ENCODE measurements around the gene SLC35F5. TPM values are rescaled to one million over a fixed set of nuclear protein-coding genes. Genes with fewer than 3 reads are reported as not detected.
A peak's percentile ranks its signal among the peaks of the same experiment; 100 is the strongest.

Gene SLC35F5, protein sequence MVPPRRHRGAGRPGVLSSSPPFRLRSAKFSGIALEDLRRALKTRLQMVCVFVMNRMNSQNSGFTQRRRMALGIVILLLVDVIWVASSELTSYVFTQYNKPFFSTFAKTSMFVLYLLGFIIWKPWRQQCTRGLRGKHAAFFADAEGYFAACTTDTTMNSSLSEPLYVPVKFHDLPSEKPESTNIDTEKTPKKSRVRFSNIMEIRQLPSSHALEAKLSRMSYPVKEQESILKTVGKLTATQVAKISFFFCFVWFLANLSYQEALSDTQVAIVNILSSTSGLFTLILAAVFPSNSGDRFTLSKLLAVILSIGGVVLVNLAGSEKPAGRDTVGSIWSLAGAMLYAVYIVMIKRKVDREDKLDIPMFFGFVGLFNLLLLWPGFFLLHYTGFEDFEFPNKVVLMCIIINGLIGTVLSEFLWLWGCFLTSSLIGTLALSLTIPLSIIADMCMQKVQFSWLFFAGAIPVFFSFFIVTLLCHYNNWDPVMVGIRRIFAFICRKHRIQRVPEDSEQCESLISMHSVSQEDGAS
- polyA plus RNA-seq (2012; ENCODE audit: low read depth, missing spikeins): 6.7 TPM

DNA sequence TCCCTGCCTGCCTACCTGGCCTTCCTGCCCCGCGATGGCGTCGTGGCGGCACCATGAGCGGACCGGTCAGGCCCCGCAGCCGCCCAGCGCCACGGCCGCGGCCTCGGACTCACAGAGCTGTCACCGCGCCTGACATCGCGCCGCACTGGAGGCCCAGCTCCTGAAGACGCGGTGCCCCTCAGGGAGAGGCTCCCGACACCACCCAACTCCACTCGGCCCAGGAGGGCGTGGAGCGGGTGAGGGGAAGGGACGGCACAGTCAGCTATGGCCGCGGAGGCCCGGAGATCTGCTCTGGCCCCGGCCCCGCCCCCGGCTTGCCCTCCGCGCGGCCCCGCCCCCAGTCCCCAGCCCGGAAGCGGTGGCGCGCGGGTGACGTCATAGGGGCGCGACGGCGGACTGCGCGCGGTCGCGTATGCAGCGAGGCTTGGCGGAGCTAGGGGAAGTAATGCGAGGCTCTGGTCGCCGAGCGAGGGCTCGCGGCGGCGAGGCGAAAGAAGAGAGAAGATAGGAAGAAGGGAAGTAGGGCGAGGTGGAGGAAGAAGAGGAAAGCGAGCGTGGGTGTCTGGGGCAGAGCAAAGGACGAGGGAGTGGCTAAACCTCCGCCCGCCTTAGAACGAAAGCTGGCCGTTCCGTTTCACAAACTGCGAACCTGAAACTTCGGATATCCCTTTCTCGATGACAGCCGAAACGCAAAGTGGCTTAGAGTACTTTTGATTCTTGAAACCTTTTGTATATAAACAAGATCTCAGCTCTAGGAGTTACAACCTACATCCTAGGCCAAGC is at the start of gene SLC35F5:
Gene SLC35F5 (minus strand): TSS at position 288 of the 783 bp plus-strand sequence. CDS start 233 bp downstream, at position 55.
- FAIRE-seq: peak; percentile 97
- TF ChIP-seq TAF1 (IDR thresholded peaks at IDR 0.05; ENCODE audit: low read depth, low read length): no peak; the same call in 1 of the 2 replicates
- TF ChIP-seq PAX5 (IDR thresholded peaks at IDR 0.05; ENCODE audit: insufficient read depth, low read length, severe bottlenecking): peak; percentile 95
- TF ChIP-seq POLR2A (IDR thresholded peaks at IDR 0.05; ENCODE audit: low read depth, low read length): peak; percentile 77
- peak; percentile 55 for TF ChIP-seq SPI1 (IDR thresholded peaks at IDR 0.05; ENCODE audit: low read depth, low read length)
- TF ChIP-seq POLR2AphosphoS5 (IDR thresholded peaks at IDR 0.05; ENCODE audit: low read depth, low read length): peak; percentile 66
- peak; percentile 69; the same call in 1 of the 2 replicates for TF ChIP-seq POU2F2 (IDR thresholded peaks at IDR 0.05; ENCODE audit: low read depth, low read length)
- DNase-seq (ENCODE audit: insufficient read length, low spot score): peak; percentile 66

DNA sequence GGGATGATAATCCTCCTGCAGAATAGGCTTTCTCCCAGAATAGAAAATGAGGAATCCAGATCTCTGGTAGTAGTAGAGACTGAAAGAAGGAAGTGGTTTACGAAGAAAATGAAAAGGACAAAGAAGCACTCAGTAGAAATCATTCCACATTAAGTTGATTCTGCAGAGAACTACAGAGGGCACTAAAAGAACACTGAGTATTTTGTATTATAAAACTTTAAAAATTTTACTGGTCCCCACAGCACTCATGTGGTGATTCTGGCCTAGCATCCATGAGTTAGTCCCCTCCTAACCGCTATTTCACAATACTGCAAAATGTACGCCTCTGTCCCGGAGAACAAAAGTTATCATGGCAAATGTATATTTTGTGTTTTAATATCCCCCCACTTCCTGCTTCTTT is 42.9 kb upstream of the SLC35F5 start:
- TF ChIP-seq POLR2A (IDR thresholded peaks at IDR 0.05; ENCODE audit: low read depth, low read length) (no peak), TAF1 (IDR thresholded peaks at IDR 0.05; ENCODE audit: low read depth, low read length) (no peak), SPI1 (IDR thresholded peaks at IDR 0.05; ENCODE audit: low read depth, low read length) (peak; percentile 47; the same call in 1 of the 2 replicates)
- DNase-seq (ENCODE audit: insufficient read length, low spot score): no peak
- FAIRE-seq: no peak

DNA sequence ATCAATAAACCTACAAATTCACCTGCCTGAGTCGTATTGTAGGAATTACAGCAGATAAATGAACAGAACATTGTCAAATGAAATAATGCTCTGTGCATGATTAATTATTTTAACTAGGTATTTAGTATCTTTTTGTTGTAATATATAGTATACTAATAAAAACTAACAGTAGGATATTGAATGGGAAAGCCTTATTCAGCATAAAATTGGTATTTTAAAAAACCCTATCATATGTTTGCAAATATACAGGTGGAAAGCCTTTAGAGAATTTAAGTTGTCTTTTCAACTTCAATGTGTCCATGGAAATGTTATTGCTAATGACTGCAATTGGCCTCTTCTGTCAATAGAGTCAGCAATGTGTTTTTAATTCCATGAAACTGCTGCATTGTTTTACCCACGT is 40.8 kb upstream of the SLC35F5 start:
- FAIRE-seq (no peak), DNase-seq (ENCODE audit: insufficient read length, low spot score) (no peak)
- TF ChIP-seq PAX5 (IDR thresholded peaks at IDR 0.05; ENCODE audit: insufficient read depth, low read length, severe bottlenecking) (no peak), TAF1 (IDR thresholded peaks at IDR 0.05; ENCODE audit: low read depth, low read length) (no peak), POLR2A (IDR thresholded peaks at IDR 0.05; ENCODE audit: low read depth, low read length) (no peak), POU2F2 (IDR thresholded peaks at IDR 0.05; ENCODE audit: low read depth, low read length) (no peak), SPI1 (IDR thresholded peaks at IDR 0.05; ENCODE audit: low read depth, low read length) (no peak), POLR2AphosphoS5 (IDR thresholded peaks at IDR 0.05; ENCODE audit: low read depth, low read length) (no peak)

DNA sequence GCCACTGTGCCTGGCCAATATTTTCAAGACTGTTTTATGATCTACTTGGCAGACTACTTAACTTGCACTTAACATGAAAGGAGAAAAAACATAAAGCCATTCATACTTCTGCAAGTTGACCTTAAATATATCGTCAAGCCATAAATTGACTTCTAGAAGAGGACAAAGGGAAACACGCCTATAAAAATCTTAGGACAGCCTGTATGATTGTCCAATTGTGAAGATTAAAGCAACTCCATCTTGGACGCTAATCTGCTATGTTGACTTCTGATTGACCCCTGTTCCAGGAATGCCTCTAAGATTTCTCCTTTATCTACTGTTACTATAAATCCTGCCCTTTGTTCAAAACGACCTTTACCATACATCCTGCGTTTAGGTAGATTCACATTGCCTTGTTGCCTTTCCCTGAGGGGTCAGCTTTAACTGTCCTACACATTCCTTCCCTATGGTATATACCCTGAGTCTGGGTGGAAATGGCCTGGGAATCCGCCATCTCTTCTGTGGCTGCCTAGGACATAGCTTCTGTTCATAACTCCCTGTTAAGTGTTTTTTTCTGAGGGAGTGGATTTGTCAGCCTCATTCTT is 40.2 kb upstream of the SLC35F5 start:
- TF ChIP-seq TAF1 (IDR thresholded peaks at IDR 0.05; ENCODE audit: low read depth, low read length): no peak
- no peak for TF ChIP-seq POLR2AphosphoS5 (IDR thresholded peaks at IDR 0.05; ENCODE audit: low read depth, low read length)
- no peak for TF ChIP-seq SPI1 (IDR thresholded peaks at IDR 0.05; ENCODE audit: low read depth, low read length)
- FAIRE-seq (no peak), DNase-seq (ENCODE audit: insufficient read length, low spot score) (no peak)

DNA sequence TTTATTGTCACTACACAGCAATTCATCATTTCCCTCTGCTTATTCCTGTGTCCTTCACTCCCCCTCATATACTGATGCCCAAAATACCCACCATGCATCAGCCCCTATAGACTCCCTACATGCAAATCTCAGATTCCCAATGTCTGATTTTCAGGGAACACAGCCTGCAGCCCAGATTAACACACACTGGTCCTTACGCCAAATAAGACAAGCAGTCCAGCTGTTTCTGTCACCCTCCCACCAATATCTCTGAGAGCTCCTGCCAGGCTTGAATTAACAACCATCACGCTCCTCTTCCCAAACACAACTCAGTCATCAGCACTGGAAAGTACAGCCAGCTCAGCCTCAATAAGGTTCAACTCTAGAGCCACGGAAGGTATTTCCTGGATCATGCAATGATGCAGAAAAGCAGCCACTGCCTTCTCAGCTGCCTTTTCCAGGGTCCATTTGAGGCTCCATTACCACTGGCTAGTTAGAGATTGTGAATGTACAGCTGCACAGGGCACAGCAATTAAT is 39.0 kb upstream of the SLC35F5 start:
- FAIRE-seq: no peak
- DNase-seq (ENCODE audit: insufficient read length, low spot score): no peak
- TF ChIP-seq SPI1 (IDR thresholded peaks at IDR 0.05; ENCODE audit: low read depth, low read length): no peak
- no peak for TF ChIP-seq POU2F2 (IDR thresholded peaks at IDR 0.05; ENCODE audit: low read depth, low read length)
- no peak for TF ChIP-seq PAX5 (IDR thresholded peaks at IDR 0.05; ENCODE audit: insufficient read depth, low read length, severe bottlenecking)
- TF ChIP-seq POLR2A (IDR thresholded peaks at IDR 0.05; ENCODE audit: low read depth, low read length): no peak
- no peak for TF ChIP-seq TAF1 (IDR thresholded peaks at IDR 0.05; ENCODE audit: low read depth, low read length)
- TF ChIP-seq POLR2AphosphoS5 (IDR thresholded peaks at IDR 0.05; ENCODE audit: low read depth, low read length): no peak

DNA sequence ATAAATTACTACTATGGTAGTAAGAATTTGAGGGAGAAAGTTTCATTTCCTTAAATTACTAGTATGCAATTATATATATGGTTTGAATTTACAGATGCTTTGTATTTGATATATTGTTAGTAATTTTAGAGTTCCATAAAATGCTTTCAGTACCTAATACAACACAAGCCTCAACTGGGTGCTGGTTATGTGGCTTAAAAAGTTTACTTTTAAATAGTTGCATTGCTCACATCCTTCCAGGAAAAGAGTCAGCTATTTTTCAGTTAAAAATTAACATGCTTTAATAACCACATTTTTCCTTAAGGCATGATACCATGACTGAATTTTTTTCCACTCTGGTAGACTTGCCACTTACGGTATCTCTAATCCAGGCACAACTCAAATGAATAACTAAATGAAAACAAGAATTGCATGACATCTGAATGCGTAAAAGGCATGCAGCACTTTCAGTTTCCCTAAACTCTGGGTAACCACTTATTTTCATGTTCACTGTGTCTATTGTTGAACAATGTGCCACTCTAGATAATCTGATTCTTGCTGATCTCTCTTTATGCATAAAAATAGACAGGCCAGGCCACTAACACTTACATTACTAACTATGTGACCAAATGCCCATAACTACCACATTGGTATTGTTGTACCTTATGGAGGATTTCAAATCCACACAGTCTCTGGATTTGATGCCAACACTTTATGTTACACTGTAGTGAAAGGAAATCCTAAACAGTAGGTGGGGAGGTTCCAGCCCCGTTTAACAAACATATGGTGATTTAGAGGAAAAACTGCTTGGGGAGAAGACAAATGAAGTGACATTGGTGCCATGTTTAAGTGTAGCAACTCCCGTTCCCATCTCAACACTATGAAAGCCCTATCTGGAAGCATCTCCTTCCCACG is 35.5 kb upstream of the SLC35F5 start:
- FAIRE-seq: peak; percentile 92
- DNase-seq (ENCODE audit: insufficient read length, low spot score): peak; percentile 7
- TF ChIP-seq TAF1 (IDR thresholded peaks at IDR 0.05; ENCODE audit: low read depth, low read length) (no peak), POU2F2 (IDR thresholded peaks at IDR 0.05; ENCODE audit: low read depth, low read length) (0 out of 2 replicates have a peak, but pooled peaks have one; percentile 25)

DNA sequence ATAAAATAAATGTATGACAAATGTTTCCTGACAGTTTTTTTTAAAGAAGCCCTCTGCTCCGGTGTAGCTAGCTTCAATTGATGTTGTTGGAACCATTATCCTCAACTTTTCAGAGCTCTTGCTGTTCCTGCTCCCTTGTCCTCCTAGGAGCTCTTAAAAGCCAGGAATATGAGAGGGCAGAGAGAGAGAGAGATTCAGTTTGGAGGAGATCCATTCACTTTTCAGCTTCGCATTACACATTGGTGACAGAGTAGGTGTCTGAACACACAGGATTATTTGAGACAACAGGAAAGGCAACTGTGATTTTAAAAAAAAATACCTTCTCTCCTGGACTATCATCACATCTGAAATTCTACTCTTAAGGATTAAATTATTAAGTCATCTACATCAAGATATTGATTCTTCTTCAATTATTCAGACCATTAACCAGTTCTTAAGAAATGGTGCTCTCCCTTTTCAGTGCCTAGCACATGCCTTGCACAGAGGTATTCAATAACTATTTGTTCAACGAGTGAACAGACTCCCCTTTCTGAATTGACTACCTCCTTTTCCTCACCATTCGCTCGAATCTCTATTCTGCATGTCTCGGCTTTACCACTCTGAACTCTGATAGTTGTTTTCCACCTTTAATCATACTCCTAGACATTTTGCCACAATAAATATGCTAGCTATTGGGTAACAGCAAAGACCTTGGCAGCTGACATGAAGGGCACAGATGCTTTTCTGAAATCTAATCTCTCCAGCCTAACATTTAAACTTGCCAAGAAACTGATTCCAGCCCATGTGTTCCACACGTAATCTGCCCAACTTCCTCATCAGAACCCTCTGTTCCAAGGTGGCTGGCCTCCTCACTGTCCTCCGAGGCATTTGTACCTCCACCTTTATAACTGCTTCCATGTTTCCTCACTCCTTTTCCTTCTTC is 28.6 kb upstream of the SLC35F5 start:
- TF ChIP-seq TAF1 (IDR thresholded peaks at IDR 0.05; ENCODE audit: low read depth, low read length): no peak
- TF ChIP-seq POLR2A (IDR thresholded peaks at IDR 0.05; ENCODE audit: low read depth, low read length): no peak
- FAIRE-seq (no peak), DNase-seq (ENCODE audit: insufficient read length, low spot score) (no peak)

DNA sequence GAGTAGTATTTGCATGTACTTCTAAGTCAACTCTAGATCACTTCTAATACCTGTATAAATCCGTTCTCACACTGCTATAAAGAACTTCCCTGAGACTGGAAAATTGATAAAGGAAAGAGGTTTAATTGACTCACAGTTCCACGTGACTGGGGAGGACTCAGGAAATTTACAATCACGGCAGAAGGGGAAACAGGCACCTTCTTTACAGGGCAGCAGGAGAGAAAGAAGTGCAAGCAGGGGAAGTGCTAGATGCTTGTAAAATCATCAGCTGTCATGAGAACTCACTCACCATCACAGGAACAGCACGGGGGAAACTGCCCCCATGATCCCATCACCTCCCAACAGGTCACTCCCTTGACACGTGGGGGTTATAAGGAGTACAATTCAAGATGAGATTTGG is 24.0 kb upstream of the SLC35F5 start:
- DNase-seq (ENCODE audit: insufficient read length, low spot score): no peak
- TF ChIP-seq SPI1 (IDR thresholded peaks at IDR 0.05; ENCODE audit: low read depth, low read length): no peak
- no peak for TF ChIP-seq TAF1 (IDR thresholded peaks at IDR 0.05; ENCODE audit: low read depth, low read length)
- TF ChIP-seq POLR2AphosphoS5 (IDR thresholded peaks at IDR 0.05; ENCODE audit: low read depth, low read length): no peak
- no peak for TF ChIP-seq POLR2A (IDR thresholded peaks at IDR 0.05; ENCODE audit: low read depth, low read length)
- no peak for TF ChIP-seq POU2F2 (IDR thresholded peaks at IDR 0.05; ENCODE audit: low read depth, low read length)
- TF ChIP-seq PAX5 (IDR thresholded peaks at IDR 0.05; ENCODE audit: insufficient read depth, low read length, severe bottlenecking): no peak
- peak; percentile 51 for FAIRE-seq
